HG02885 (cell line): Measurements from ENCODE around the gene PRR20D.
"Not testable (repeated sequence)": the region's sequence is repeated elsewhere in the genome, so short reads cannot be mapped to it uniquely, and the experiment has no call there.

Experiments used
- ATAC-seq: cut with Tn5 transposase; IDR thresholded peaks from one replicate; pipeline ENCODE4 v1.9.1; 2021; ENCODE audit warnings: mild to moderate bottlenecking; ENCODE audit not compliant: unreplicated experiment, poor library complexity

The PRR20D gene

DNA sequence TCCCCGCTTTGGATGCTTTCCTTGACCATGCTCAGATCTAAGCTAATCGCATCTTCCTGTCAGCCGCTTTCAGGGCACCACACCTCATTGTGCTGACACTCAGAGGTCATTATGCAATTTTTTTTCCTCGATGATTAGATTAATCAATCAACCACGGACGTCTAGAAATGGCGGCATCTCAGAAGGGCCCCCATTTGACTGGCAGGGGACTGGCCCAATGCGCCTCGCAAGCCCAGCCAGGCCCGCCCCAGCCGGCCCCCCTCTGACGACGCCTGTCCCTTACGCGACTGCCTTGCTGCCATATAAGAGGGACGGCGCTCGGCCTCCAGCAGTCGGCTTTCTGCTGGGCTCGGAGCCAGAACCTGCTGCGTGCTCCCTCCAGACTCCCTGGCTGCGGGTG lies at the start of gene PRR20D:
Gene PRR20D, plus strand, starts transcription at position 301 of the 400 bp plus-strand sequence. CDS start 387 bp downstream, outside the sequence.
- not testable (repeated sequence) for ATAC-seq

- no peak for ATAC-seq
These were observed 45.5 kb upstream of the PRR20D start for GRCh38 chr13:57114945-57115344.

DNA sequence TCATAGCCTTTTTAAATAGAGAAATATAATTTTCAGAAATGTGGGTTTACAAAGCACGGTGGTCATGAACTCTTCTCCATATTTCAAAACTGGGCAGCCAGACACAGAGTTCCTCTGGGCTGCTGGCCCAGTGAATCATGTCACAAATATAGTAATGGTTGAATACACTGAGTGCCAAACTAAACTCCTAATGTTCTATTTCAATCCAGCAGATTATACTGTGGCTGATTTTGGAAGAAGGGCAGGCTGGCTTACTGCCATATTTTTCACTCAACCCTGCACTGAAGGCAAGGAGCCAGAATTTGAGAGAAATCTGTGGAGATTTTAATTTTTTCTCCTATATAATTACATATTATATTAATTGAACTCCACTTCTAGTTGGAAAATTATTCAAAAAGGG lies 36.8 kb upstream of the PRR20D start:
- ATAC-seq: no peak

- no peak for ATAC-seq
These were observed 31.5 kb upstream of the PRR20D start for GRCh38 chr13:57128909-57129308.

DNA sequence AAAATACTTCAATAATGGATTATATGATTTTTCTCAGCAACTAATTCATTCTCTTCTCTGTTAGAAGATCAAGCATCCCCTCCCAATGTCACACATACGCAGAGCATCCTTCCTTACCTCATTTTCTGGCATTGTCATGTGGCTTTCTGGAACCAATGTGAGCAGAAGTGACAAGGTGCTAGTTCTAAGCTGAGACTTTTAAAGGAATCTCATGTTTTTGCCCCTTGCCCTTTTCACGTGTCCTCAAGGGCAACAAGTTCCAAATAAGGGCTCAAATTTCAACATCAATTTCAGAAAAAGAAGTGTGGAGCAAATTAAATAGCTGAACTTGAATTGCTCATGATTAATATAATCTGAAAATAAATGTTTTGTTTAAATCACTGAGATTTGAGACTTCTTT lies 24.3 kb upstream of the PRR20D start:
- ATAC-seq: no peak

DNA sequence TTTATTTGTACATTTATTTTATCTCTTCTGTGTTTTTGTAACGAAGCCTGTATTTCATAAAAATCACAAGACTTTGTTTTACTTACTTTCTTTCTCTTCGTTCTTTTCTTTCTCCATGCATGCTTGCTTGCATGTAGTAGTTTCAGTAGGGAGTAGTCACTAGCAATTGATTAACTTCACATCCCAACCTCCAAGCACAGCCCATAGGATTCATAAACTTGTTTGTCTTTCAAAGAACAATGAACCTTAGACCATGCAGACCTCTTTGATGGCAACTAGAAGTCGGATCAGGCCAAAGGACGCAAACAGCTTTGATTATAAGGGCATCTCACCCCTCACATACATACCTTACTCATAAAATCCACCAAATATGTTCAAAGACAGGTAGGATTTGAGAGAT lies 22.8 kb upstream of the PRR20D start:
- ATAC-seq: no peak

GRCh38 chr13:57138988-57139387 lies 21.4 kb upstream of the PRR20D start:
- ATAC-seq: no peak

DNA sequence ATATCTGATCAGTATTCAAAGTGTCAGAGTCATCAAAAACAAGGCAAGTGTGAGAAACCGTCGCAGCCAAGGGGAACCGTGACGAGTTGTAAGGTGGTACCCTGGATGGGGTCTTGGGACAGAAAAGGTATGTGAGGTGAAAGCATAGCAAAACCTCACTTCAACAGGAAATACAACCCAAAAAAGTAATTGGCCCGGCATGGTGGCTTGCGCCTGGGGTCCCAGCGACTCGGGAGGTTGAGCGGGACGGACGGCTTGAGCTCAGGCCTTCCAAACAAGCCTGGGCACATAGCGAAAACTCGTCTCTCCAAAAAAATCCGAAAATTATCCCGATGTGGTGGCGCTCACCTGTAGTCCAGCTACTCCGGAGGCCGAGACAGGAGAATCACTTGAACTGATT lies 20.7 kb upstream of the PRR20D start:
- not testable (repeated sequence) for ATAC-seq

- not testable (repeated sequence) for ATAC-seq
These were observed 20.0 kb upstream of the PRR20D start, which contains the start of gene PRR20A for GRCh38 chr13:57140235-57140968. PRR20A (plus strand) TSS chr13:57140918; CDS start chr13:57141305, 387 bp downstream.

- not testable (repeated sequence) for ATAC-seq
These were observed 13.2 kb upstream of the PRR20D start, which contains the start of gene PRR20B for GRCh38 chr13:57147188-57147587. PRR20B (plus strand) TSS chr13:57147488; CDS start chr13:57147875, 387 bp downstream.

GRCh38 chr13:57148106-57148505 lies 12.3 kb upstream of the PRR20D start:
- ATAC-seq: not testable (repeated sequence)

DNA sequence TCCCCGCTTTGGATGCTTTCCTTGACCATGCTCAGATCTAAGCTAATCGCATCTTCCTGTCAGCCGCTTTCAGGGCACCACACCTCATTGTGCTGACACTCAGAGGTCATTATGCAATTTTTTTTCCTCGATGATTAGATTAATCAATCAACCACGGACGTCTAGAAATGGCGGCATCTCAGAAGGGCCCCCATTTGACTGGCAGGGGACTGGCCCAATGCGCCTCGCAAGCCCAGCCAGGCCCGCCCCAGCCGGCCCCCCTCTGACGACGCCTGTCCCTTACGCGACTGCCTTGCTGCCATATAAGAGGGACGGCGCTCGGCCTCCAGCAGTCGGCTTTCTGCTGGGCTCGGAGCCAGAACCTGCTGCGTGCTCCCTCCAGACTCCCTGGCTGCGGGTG lies 6.7 kb upstream of the PRR20D start, which contains the start of gene PRR20C:
Gene PRR20C, plus strand, starts transcription at position 301 of the 400 bp plus-strand sequence. CDS start 387 bp downstream, outside the sequence.
- ATAC-seq: not testable (repeated sequence)

GRCh38 chr13:57166897-57167296 lies 6.5 kb downstream of the PRR20D start, which contains the start of gene PRR20E:
PRR20E (plus strand) TSS chr13:57167197; CDS start chr13:57167584, 387 bp downstream.
- ATAC-seq: not testable (repeated sequence)

- ATAC-seq: no peak
These were observed 31.2 kb downstream of the PRR20D start for GRCh38 chr13:57191667-57192066.

GRCh38 chr13:57212989-57213388 lies 52.6 kb downstream of the PRR20D start:
- no peak for ATAC-seq
